HG03095 (cell line): Measurements from ENCODE around the gene ABCG8.
"Not testable (repeated sequence)": the region's sequence is repeated elsewhere in the genome, so short reads cannot be mapped to it uniquely, and the experiment has no call there.

Source experiments
- ATAC-seq: cut with Tn5 transposase; IDR thresholded peaks from one replicate; pipeline ENCODE4 v1.9.1; 2021; ENCODE audit warnings: moderate library complexity; ENCODE audit not compliant: unreplicated experiment

The ABCG8 gene

DNA sequence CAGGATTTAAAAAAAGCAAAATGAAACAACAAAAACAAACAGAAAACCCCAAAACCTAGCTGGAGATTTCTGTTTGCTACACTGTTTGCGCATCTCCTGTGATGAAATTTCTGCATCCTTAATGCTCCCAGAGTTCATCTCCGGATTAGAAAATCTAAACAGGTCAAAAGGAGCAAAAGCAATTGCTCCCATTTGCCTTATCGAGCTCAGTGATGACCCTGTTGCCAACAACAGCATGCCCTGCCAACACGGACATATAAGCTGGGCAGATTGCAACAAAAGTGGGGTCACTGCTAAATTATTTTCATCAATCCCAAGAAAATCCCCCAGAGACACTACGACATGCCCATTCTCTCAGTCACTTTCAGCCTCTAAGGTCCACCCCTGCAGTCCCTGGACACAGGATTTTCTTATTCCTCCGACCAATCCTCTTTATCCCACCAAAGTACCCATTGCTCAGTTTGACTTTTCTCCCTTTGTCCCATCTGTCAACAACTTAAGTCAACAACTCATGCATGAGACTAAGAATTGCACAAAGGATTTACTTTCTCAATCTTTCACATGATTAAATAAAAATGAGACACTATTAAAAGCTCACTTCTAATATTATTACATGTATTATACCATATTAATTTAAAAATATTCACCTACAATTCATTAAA lies 67.8 kb downstream of the ABCG8 start:
- no peak for ATAC-seq

DNA sequence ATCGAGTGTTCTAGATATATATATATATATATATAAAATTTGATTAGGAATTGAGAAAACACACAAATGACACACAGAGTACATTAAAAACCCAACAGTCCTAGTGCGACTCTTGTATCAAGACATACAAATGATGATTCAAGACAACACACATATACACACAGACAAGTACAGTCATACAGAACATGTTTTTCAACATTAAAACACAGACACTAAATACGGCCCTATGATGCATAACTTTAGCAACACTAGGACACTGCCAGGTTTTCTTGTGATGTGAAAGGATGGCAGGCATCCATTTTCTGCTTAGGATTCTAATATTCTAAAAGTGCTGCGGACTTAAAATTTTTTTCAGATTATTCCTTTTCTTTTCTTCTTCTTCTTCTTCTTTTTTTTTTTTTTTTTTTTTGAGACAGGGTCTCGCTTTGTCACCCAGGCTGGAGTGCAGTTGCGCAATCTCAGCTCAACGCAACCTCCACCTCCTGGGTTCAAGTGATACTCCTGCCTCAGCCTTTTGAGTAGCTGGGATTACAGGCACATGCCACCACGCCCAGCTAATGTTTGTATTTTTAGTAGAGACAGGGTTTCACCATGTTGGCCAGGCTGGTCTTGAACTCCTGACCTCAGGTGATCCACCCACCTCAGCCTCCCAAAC lies 72.5 kb downstream of the ABCG8 start:
- ATAC-seq: not testable (repeated sequence)

DNA sequence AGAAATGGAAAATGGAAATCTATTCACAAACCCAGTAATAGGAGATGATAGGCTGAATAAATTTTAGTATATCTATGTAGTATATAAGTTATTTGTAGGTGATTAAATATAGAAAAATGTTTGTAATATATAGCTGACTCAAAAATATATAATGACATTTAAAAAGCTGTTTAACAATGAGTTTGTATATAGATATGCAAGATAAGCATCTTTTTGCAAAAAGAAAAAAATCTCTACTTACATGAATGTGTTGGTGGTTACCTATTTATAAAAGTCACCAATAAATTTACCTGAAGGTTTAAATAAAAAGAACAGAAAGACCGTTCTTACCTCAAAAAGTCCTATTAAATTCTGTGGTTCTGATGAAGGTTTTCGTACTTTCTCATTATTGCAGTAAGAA lies 85.7 kb downstream of the ABCG8 start:
- no peak for ATAC-seq

DNA sequence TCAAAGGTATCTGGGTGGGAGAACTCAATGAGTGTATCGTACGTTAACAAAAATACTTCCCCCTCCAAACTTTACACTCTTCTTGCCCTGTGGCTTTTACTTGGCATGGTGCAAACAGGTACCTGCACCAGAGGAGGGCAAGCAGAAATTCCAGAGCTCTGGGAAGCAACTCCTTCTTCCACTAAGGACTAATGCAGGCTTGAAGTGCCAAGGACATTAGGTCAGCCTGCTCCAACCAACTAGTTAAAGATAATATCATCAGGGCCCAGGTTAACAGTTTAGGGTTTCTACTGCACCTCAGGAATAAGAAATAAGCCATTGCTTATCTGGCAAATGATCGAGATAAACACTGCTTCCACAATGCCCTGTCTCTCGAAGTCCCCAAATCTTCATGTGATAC lies 86.7 kb downstream of the ABCG8 start:
- no peak for ATAC-seq

DNA sequence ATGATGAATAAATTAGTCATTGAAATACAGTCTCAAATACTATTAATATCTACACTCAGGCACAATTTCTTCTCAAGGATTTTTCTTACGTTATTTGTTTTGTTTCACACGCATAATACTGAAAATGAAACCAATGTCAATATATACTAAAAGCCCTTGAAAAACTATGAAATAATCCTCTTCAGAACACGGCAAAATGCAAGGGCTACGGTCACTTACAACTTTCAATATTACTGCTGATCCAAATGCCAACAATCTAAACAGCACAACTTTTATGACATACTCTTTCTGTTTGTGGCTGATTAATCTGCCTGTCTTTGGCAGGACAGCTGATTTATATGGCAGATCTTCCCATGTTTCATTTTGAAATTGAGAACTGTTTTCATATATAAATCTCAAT lies 88.7 kb downstream of the ABCG8 start:
- ATAC-seq: no peak

DNA sequence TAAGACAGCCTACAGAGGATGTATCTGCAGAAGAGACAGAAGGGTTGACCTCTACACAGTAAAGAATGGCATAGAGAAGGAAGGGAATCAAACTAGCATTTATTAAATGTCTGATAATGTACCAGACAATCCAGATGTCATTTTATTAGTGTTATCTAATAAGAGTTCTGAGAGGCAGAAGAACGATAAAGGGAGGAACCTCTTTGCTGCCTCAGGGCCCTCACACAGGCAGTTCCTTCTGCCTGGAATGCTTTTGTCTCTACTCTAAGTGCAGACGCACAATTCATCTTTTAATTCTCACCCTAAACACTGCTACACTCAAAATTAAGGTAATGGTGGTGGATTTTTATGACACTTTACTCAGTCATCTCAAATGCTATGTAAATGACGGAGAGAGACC lies 92.5 kb downstream of the ABCG8 start:
- no peak for ATAC-seq
